Prostate gland (tissue), 2 donors: ENCODE results near the gene SPRYD3. TPM values are rescaled to one million over a fixed set of nuclear protein-coding genes. Genes with fewer than 3 reads are reported as not detected.
A peak's percentile ranks its signal among the peaks of the same experiment; 100 is the strongest.

ENCODE experiments used
- DNase-seq: peaks from one replicate; pipeline ENCODE4 v3.0.0-alpha.2; 2019; ENCODE audit warnings: low spot score
- H3K27ac ChIP-seq, 2 donors: fragments of 200-600 bp; sonication (generic); 2 replicates each; pipeline ENCODE4 v1.5.1; 2017 to 2019
- H3K27me3 ChIP-seq: fragments of 200-600 bp; sonication (generic); replicated peaks from 2 replicates; pipeline ENCODE4 v1.5.1; 2019; ENCODE audit not compliant: insufficient read depth
- H3K36me3 ChIP-seq, 2 donors: fragments of 200-600 bp; sonication (generic); 1 replicate in 1 of 2; 2 replicates in 1 of 2; pipeline versions ENCODE4 v1.5.1 to v1.8.1; 2017 to 2019
- H3K4me1 ChIP-seq: fragments of 200-600 bp; sonication (generic); replicated peaks from 2 replicates; pipeline ENCODE4 v1.5.1; 2019
- H3K4me3 ChIP-seq, 2 donors: fragments of 200-600 bp; sonication (generic); 2 replicates each; pipeline ENCODE4 v1.5.1; 2017 to 2019
- H3K9me3 ChIP-seq: fragments of 200-600 bp; sonication (generic); 2 replicates; pipeline ENCODE4 v1.5.1; 2017
- CTCF ChIP-seq, 4 experiments: fragments of 200-600 bp in 2 of 4; fragments of 450-650 bp in 2 of 4; sonication (generic) in 2 of 4; IDR thresholded peaks; 1 replicate in 3 of 4; 2 replicates in 1 of 4; pipeline ENCODE4 v1.5.1; 2016 to 2019; ENCODE audit warnings: antibody characterized with exemption in 4 of 4, mild to moderate bottlenecking in 2 of 4, moderate library complexity in 2 of 4
- POLR2A ChIP-seq: fragments of 450-650 bp; IDR thresholded peaks from one replicate; pipeline ENCODE4 v1.6.1; 2016; ENCODE audit warnings: antibody characterized with exemption, mild to moderate bottlenecking
- POLR2AphosphoS5 ChIP-seq: sonication (generic); formaldehyde crosslinking; IDR thresholded peaks from one replicate; pipeline ENCODE4 v1.6.1; 2017; ENCODE audit warnings: antibody characterized with exemption
- WGBS: methylation state at CpG from one replicate; pipeline ENCODE4 v1.1.5; 2018; 5-methylcytosine and 5-hydroxymethylcytosine counted together
- intact Hi-C: fragments of 100-400 bp; cut with DNase I; formaldehyde crosslinking; loops from one replicate; pipeline ENCODE4 v1.14.2; 2022
- total RNA-seq, 2 donors: library from RNA; depleted of rRNA; stranded (reverse); fragments of >200 nt; gene quantifications; one replicate each; pipeline ENCODE4 v1.1.0, GENCODE V29; 2016

SPRYD3 gene
- total RNA-seq, 2 donors from 2014 or later = 38.7 to 54.4 TPM

- H3K27ac ChIP-seq = peak overlapping the region; percentile 60 to 62
- H3K27me3 ChIP-seq = no peaks in the 10 kb centered on the region
- H3K36me3 ChIP-seq = peaks cover 0 to 25% of the 10 kb centered on the region in 2 donors
- peaks cover 15% of the 10 kb centered on the region for H3K4me1 ChIP-seq
- 31% methylated on average over 11 of the region's 11 CpGs for WGBS
- H3K9me3 ChIP-seq = no peaks in the 10 kb centered on the region
- no peak for DNase-seq
- no peak overlapping the region for H3K4me3 ChIP-seq
- intact Hi-C loops = no loop called here
- TF ChIP-seq POLR2A (no peak), POLR2AphosphoS5 (peak; percentile 47), CTCF (IDR thresholded peaks at IDR 0.05) (no peak)
Measured at GRCh38 chr12:53071591-53072551, 7.3 kb downstream of the SPRYD3 start.

DNA sequence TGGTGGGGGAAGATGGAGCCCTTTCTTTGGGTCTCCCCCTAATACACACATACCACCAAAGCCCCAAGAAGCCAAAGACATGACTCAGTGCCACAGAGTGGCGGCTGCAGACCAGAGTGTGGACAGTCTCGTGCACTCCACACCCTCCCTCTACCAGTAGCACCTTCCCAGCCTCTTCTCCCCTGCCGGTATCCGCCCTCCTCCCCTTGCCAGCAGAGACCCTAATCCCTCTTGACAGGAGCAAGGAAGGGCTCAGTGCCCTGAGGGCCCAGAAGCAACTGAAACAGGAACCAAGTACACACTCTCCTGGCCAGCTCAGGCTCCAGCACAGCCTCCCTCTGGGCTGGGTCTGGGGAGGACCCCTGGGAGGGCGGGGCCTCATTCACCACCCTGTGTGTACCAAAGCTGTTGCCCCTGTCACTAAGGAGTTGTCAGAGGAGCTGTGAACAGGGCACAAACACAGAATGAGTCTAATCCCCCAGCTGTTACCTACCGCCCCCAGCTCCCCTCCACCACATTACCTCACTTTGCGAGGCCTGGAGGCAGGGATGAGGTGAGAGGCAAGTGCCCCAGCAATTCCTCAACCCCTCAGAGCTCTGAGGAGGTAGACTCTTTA is 8.2 kb downstream of the SPRYD3 start:
- H3K9me3 ChIP-seq = no peaks in the 10 kb centered on the region
- peak overlapping the region; percentile 60 to 62 for H3K27ac ChIP-seq
- no peak overlapping the region for H3K4me3 ChIP-seq
- TF ChIP-seq CTCF (IDR thresholded peaks at IDR 0.05) = no peak
- no peak for TF ChIP-seq POLR2AphosphoS5
- TF ChIP-seq POLR2A = no peak
- H3K27me3 ChIP-seq = no peaks in the 10 kb centered on the region
- 48% methylated on average over 7 of the region's 7 CpGs for WGBS
- peaks cover 15% of the 10 kb centered on the region for H3K4me1 ChIP-seq
- no peak for DNase-seq
- H3K36me3 ChIP-seq = peaks cover 0 to 18% of the 10 kb centered on the region in 2 donors
- intact Hi-C loops = no loop called here

- intact Hi-C loops = loop anchor here (5.0 kb wide), 1 partner anchor 87 kb away; no protein-coding TSS in a partner anchor
- peak overlapping the region; percentile 47 to 62 for H3K27ac ChIP-seq
- TF ChIP-seq POLR2AphosphoS5 (no peak), CTCF (IDR thresholded peaks at IDR 0.05) (no peak), POLR2A (no peak)
- H3K36me3 ChIP-seq = peaks cover 0 to 18% of the 10 kb centered on the region in 2 donors
- H3K4me3 ChIP-seq = no peak overlapping the region
- H3K4me1 ChIP-seq = peaks cover 15% of the 10 kb centered on the region
- H3K27me3 ChIP-seq = no peaks in the 10 kb centered on the region
- no peak for DNase-seq
- no peaks in the 10 kb centered on the region for H3K9me3 ChIP-seq
- 38% methylated on average over 12 of the region's 12 CpGs for WGBS
Measured at GRCh38 chr12:53069621-53070410, 9.4 kb downstream of the SPRYD3 start.

- DNase-seq = no peak
- intact Hi-C loops = loop anchor here (5.0 kb wide), 1 partner anchor 88 kb away; no protein-coding TSS in a partner anchor
- peaks cover 9% of the 10 kb centered on the region for H3K4me1 ChIP-seq
- no peak for TF ChIP-seq POLR2AphosphoS5
- no peak for TF ChIP-seq CTCF (IDR thresholded peaks at IDR 0.05)
- no peak for TF ChIP-seq POLR2A
- H3K27ac ChIP-seq = peak overlapping the region; percentile 47 to 62
- H3K36me3 ChIP-seq = peaks cover 0 to 18% of the 10 kb centered on the region in 2 donors
- H3K9me3 ChIP-seq = no peaks in the 10 kb centered on the region
- 41% methylated on average over 15 of the region's 15 CpGs for WGBS
- H3K27me3 ChIP-seq = no peaks in the 10 kb centered on the region
- H3K4me3 ChIP-seq = no peak overlapping the region
Measured at GRCh38 chr12:53068811-53069585, 10.2 kb downstream of the SPRYD3 start.
